A673 (cell line): ENCODE data around the gene TAOK2.

ENCODE experiments used
- CTCF ChIP-seq: fragments of 300-800, 200-600 bp; sonication (generic); conservative IDR thresholded peaks from 2 replicates; pipeline ENCODE4 v1.5.1; 2017; ENCODE audit warnings: low read depth, mild to moderate bottlenecking, antibody characterized with exemption, low read length, moderate library complexity, mixed read lengths
- EZH2 ChIP-seq: fragments of 200-600 bp; sonication (generic); IDR thresholded peaks from 2 replicates; pipeline ENCODE4 v1.6.1; 2017; ENCODE audit warnings: borderline replicate concordance, low read depth, mild to moderate bottlenecking, mixed read lengths, antibody characterized with exemption, low read length; ENCODE audit not compliant: poor library complexity, severe bottlenecking

DNA sequence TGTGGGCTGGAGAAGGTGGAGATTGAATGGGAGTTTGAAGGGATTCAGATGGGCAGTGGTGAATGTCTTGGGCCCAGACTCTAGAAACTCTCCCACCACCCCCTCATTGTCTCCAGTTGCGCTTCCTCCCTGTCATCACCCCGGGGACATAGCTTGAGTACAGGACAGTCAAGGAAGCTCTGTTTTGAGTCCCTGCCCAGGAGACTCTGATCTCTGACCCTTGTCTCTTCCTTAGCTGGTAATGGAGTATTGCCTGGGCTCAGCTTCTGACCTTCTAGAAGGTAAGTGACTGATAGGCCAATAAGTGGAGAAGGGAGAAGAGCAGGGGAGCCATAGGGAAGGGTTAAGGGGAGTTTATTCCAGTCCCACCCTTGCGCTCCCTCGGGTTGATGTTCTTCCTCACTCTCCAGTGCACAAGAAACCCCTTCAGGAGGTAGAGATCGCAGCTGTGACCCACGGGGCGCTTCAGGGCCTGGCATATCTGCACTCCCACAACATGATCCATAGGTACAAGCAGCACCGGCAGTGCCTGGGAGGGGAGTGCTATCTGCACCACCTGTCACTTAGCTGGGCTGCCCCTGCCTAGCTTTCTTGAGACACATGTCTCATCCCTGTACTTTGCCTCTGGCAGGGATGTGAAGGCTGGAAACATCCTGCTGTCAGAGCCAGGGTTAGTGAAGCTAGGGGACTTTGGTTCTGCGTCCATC lies 5.0 kb downstream of the TAOK2 start:
- TF ChIP-seq CTCF (no peak), EZH2 (no peak)
